HG03521 (cell line): ENCODE results near the gene PRL.

Experiments
- ATAC-seq: cut with Tn5 transposase; IDR thresholded peaks from one replicate; pipeline ENCODE4 v1.9.1; 2021; ENCODE audit warnings: mild to moderate bottlenecking, moderate library complexity; ENCODE audit not compliant: unreplicated experiment

Gene PRL

GRCh38 chr6:22296936-22297335 lies at the start of gene PRL:
TSS of gene PRL (minus strand) at chr6:22297036. CDS start at chr6:22296982, 54 bp downstream.
- no peak for ATAC-seq

DNA sequence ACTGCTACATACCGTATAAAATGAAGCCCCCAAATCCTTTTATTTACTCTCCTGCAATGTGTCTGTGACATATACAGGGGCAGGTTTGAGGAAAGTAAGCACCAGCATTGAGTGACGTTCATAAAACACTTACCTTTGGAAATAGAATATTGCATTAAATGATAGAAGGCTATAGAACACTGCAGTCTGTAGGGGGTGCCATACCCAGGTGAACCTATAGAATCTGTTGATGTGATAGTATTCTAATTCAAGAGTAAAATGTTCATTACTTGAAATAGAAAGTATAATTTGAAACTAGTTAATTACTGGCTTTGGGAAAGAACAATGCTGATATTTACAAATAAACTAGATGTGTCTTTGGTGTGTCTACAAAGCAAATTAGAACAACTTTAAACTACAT lies 47.0 kb upstream of the PRL start:
- ATAC-seq = no peak

- ATAC-seq = no peak
Measured at GRCh38 chr6:22334778-22335177, 37.9 kb upstream of the PRL start.

DNA sequence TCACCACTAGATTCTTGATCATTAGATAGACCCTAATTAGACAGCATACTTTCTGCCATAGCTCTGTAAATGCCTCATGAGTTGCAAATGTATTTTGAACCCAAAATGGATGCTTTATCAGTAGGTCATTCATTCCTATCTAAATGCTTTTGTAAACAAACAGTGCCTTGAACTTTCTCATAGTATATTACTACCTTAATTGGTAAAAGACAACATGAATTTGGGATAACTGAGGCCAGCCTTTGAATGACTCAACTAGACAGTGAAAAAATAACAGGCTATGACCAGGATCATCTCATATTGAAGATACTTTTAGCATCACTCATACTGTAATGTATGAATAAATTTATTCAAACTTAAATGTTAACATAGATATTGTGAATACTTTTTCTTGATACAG lies 37.0 kb upstream of the PRL start:
- ATAC-seq = no peak

DNA sequence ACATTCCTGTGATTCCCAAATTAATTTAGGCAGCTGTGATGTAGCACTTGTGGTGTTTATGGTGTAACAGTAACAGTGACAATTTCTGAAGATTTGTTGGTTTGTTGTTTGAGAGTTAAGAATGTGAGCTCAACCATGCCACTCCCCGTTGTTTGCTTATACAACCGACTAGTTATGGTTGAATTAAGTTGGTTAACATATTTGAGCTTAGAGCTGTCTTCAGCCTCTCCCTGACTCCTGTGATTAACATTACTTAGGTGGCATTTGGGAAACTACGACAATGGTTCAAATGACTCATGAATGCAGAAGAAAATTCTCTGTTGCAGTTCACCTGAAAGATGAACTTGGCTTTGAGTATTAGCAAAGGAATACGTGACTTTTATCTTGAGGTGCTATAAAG lies 35.9 kb upstream of the PRL start:
- ATAC-seq = no peak

- no peak for ATAC-seq
Measured at GRCh38 chr6:22332216-22332615, 35.4 kb upstream of the PRL start.

DNA sequence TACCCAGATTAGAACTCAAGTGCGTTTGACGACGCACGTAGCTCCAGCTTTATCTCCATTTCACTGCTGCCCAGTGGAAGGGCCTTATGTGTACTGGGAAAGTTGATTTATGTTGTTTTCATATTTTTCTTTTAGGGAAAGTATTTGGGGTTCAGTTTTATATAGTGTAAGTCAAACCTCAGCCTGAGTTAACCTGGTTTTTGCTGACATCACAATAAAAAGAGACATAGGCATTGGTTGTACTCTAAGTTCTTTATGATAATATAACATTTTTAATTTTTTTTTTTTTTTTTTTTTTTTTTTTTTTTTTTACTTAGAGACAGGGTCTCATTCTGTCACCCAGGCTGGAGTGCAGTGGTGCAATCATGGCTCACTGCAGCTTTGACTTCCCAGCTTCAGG lies 34.1 kb upstream of the PRL start:
- ATAC-seq = no peak

- no peak for ATAC-seq
Measured at GRCh38 chr6:22328474-22328873, 31.6 kb upstream of the PRL start.

DNA sequence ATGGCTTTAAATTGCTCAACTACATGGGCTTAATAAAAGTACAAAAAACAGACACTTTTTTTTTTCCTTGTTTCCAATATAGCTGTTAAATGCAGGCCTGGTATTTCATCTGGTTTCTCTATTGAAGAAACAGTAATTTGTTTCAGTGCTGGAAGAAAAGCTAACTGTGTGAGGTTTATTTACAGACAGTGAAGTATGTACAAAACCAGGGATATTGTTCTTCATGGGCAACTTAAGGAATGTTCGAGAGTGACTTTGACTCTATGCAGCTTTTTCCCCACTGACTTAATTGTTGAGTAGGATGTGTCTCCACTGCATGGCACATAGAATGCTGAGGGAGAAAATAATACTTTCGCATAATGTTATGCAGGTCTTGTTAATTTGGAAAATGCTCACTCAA lies 31.0 kb upstream of the PRL start:
- ATAC-seq = no peak

DNA sequence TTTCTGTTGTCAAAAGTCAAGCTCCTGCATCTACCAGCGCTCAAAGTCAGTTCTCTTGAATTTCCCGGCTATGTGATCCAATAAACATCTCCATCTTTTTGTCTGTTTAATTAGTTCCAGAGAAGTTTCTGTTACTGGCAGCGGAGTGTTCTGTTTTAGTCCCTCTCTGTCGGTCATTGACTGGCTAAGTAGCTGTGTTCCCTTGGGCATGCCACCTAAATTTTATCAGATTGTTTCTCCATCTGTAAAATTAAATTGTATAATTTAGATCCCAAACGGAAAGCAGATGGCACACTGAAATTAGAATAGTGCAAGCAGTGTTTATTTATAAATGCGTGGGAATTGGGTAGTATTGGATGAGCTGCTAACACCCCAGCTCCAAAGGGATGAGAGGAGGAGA lies 29.7 kb upstream of the PRL start:
- ATAC-seq = no peak

- ATAC-seq = no peak
Measured at GRCh38 chr6:22325481-22325880, 28.6 kb upstream of the PRL start.

DNA sequence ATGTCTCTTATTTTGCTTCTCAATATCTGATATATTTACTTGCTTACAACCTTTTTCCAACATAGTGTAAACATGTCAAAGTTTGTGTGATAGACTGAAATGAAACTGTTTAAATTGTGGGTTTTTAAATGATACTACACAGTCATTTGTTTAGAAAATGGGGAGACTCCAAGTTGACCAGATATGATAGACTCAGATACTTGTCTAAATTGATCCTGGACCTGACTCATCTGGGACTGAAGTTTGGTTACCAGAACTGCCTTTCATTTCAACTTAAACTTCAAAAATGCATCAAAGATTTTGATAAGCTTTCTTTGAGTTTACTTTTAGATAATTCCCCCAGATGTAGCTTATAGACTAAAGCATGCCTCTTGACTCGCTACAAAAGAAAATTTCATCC lies 27.0 kb upstream of the PRL start:
- no peak for ATAC-seq

DNA sequence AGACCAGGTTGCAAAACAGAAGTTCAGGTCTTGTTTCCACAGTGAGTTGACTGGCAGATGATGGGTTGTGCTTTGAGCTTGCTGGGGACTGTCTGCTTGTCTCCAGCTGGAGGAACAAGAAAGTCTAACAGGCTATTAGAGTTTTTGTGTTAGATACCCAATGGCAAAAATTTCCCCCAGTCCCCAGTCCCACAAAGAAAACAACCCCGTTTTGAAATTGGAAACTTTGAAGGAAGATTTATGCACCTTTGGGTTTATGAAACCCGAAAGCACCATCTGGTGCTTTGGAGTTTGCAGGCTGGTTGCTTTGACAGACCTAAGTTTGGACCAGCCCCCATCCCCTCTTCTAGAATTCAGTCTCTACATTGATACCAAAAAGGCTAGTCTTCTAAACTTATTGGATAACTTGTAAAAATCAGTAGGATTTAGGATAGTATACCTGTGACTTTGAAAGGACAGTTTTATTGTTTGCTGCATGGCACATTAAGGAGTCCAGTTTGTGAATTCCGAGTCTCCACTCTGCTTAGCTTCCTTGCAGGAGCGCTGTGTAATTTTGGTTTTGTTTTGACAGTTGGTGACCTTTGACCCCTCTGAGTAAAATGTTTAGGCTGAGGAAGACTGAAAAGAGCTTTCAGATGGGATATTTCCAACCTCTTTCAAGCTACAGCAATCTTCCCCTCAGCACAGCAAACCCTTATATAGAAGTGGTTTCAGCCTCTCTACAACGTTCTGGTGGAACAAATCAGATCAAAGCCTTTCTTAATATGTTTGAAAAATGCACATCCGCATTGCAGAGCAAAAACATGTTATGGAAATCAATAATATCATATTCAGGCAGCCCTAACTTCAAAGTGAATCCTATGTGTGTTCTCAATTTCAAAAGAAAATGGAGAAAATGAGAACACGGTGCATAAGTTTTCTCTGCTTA lies 25.5 kb upstream of the PRL start:
- ATAC-seq = no peak

DNA sequence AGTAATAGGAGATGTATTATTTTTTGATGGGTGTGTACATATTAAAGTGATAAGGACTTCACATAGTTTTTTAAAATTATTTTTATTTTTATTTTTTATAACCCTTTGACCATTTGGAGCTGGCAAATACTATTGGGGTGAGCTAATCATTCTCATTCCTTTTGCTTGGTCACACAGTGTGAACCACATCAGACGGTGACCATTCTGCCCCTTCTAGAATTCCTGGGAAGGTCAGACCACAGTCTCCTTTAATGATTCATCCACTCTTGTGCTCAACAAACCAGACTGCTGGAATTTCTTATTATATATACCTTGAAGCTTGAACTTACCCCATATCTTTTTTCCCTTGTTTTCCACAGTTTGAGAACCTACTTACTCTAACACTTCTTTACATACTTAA lies 23.9 kb upstream of the PRL start:
- ATAC-seq = no peak

- no peak for ATAC-seq
Measured at GRCh38 chr6:22318404-22318803, 21.6 kb upstream of the PRL start.

DNA sequence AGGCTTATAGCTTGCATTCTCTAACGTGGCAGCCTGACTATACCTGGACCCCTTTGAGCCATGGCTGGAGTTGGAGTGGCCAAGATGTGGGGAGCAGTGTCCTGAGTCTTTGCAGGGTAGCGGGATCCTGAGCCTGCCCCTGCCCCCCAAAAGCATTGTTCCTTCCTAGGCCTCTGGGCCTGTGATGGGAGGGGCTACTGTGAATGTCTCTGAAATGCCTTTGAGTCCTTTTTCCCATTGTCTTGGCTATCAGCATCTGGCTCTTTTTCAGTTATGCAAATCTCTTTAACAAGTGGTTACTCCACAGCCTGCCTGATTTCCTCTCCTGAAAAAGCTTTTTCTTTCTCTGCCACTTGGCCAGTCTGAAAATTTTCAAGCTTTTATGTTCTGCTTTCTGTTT lies 17.0 kb upstream of the PRL start:
- no peak for ATAC-seq

- ATAC-seq = no peak
Measured at GRCh38 chr6:22308939-22309338, 12.1 kb upstream of the PRL start.

GRCh38 chr6:22306741-22307466 lies 10.1 kb upstream of the PRL start:
- ATAC-seq = no peak

GRCh38 chr6:22302838-22303237 lies 6.0 kb upstream of the PRL start:
- ATAC-seq = no peak

DNA sequence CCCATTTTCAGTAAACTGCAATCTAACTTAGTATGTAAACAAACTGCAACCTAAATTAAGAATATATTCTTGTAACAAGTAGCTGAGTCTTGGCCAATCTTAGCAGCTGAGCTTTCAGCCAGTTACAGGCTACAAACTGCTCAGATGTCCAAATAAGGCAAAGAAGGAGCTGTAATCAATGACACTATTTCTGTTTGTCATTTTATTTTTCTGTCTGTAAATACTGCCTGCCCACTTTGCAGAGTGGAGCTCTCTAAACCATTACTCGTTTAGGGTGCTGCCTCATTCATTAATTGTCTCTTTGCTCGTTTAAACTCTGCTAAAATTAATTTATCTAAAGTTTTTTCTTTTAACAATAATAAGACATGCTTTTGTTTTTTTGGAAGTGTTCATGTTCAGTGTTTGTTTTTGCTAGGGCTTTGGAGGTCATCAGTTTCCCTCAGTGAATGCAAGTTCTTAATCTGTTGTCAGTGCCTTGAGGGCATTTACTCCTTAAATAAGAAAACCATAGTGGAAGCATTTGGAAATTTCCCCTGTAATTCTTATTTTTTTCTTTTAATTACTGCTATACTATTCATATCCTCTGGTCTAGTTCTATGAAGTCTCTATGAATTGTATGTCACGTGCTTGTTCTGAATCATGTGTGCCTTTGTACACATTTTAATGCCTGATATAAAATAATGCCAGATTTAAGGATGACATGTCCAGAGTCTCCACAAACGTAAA lies 3.6 kb upstream of the PRL start:
- no peak for ATAC-seq

DNA sequence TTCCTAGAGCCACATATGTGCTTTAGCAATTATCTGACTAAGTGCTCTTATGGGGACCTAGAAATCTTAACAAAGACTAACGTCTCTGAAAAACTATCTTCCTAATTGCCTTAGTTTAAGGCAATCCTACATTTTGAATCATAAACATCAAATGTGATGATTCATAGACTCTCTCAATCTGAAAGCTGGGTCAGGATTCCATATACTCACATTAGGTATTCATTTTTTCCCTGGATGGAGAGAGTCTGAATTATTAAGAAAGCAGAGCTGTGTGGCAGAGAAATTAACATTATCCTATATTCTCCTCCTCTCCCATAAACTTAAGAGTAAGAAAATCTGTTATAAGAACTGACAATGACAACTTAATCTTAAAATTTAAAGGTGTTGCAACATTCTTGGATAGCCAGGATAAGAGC lies 1.6 kb upstream of the PRL start:
- no peak for ATAC-seq

DNA sequence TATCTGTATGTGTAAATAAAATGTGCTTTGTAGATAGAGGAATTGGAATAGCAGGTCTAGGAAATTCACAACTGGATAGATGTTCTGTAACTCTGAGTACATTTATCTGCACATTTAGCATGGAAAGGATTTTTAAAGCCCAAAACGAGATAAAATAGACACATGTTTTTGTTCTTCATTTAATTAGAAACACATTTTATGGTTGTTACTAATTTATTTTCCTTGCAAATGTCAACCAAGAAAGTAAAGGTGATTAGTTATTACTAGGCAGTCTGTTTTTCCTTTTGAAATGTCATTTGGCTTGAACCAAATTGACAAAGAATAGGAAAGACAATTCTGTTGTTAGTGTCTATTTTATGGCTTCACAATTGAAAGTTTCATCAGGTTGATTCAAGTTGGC lies 769 bp downstream of the PRL start:
- no peak for ATAC-seq
